ENCODE results near the gene UCN3.
A peak's percentile ranks its signal among the peaks of the same experiment; 100 is the strongest.

Gene UCN3, protein sequence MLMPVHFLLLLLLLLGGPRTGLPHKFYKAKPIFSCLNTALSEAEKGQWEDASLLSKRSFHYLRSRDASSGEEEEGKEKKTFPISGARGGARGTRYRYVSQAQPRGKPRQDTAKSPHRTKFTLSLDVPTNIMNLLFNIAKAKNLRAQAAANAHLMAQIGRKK

DNA sequence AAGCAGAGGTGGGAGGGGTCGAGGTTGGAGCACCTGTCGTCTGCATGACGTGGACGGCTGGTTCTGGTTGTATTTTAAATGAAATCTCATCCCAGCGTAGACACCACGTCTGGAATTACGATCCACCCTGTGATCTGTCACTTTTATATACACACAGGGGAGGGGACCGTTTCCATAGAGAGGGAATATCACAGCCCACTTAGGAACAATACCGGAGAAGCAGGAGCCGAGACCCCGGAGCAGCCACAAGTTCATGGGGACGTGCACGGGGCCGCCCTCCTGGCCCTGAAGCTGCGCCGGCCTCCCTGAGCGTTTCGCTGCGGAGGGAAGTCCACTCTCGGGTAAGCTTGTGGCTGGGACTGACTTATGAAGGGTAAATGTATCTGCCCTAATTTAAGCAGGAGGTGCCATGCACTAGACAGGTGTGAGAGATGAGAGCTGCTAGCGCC is at the start of gene UCN3:
Gene UCN3, plus strand, starts transcription at position 77 of the 449 bp plus-strand sequence. CDS start 8,755 bp downstream, outside the sequence.
- no peak for DNase-seq

DNA sequence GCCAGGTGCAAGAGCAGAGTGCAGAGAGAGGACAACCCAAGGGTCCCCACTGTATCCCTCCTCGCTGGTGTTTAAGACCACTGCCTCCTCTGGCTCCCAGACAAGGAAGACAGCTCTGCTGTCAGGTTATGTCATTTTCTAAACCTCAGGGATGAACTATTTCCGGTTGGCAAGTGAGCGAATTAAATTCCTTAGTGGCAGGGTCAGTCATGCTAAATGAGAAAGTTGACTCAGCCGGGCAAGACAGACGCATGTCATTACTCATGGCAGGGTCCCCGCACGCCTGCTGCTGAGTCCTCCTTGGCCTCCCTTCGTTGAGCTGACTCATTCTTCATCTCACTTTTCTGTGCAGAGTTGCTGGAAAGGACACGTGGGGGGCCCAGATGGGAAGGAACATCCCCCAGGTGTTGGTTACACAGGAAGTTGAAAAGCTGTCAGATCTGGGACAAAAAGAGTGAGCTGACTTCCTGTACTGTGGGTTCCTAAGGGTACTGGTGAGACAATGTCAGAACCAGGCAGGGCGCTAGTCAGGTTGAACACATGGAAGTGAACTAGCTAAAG is 47.1 kb upstream of the UCN3 start:
- no peak for DNase-seq

DNA sequence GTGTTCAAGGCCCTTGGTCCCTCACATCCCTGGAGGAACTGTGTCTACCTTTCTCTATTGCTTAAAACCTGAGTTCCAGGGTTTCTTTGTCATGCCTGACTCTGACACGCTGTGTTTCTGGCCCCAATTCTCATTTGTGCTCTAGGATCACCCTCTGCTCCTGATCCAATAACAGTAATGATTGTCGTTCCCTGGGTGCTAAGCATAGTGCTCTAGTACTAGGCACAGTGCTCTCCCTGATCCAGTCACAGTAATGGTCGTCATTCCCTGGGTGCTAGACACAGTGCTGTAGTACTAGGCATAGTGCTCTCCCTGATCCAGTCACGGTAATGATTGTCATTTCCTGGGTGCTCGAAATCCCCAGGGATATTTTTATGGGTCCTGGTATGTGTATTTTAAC is 46.6 kb upstream of the UCN3 start:
- no peak for DNase-seq

DNA sequence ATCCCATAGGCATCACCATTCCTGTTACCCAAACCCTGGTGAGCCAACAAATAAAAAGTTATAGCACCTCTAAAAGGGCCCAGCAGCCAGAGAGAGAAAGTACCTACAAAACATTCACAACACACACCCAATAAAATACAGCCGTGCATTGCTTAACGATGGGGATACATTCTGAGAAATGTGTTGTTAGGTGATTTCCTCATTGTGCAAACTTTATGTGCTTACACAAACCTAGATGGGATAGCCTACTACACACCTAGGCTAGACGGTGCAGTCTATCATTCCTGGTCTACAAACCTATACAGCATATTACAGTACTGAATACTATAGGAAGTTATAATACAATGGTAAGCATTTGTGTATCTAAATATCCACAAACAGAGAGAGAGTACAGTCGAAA is 44.9 kb upstream of the UCN3 start:
- DNase-seq, result no peak

DNA sequence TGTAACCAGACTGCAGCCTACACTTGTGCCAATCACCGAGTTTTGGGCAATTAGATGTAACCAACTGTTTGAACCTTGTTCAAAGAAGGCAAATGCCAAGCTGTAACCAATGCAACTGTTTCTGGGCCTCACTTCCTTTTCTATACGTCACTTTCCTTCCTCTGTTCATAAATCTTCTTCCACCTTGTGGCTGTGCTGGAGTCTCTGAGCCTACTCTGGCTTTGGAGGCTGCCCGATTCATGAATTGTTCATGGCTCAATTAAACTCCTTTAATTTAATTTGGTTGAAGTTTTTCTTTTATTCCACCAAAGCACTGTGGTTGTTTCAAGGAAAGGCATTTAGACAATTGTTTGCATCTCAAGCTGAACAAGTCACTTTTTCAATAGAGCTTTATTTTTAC is 43.5 kb upstream of the UCN3 start:
- DNase-seq, result no peak

DNA sequence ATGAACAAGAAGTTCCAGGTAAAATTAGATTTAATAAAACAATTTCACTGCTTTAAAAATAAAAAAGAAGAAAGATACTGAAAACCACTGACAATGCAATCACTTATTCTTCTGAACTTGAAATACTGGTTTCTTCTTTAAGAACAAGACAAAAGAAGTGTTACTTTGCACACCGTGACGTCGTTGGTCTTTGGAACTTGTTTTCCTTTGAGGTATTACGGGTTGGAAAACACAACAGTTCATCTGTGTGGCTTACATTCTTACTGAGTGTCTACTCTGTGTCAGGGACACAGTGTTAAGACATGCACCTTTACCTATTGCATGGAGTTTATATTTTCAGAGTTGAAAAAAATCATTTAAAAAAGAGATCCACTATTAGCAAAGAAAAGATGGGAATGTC is 41.3 kb upstream of the UCN3 start:
- no peak for DNase-seq

DNA sequence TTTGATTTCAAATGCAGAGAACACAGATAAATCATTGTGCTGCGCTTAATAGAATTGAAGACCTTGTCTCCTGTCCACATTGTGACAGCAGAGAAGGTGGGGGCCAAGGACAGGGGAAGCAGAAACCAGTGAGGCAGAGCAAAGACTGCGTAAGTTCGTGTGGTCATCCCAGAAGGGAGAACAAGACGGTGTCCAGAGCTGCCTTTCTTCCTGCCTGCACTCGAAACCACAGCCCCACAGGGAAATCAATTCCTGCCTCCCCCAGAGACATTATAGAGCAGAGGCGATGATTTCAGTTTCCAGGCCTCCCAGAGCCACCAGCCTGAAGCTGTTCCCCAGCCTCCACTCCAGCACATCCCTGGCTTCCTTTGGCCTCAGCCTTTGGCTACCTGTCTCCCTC is 39.7 kb upstream of the UCN3 start:
- no peak for DNase-seq

DNA sequence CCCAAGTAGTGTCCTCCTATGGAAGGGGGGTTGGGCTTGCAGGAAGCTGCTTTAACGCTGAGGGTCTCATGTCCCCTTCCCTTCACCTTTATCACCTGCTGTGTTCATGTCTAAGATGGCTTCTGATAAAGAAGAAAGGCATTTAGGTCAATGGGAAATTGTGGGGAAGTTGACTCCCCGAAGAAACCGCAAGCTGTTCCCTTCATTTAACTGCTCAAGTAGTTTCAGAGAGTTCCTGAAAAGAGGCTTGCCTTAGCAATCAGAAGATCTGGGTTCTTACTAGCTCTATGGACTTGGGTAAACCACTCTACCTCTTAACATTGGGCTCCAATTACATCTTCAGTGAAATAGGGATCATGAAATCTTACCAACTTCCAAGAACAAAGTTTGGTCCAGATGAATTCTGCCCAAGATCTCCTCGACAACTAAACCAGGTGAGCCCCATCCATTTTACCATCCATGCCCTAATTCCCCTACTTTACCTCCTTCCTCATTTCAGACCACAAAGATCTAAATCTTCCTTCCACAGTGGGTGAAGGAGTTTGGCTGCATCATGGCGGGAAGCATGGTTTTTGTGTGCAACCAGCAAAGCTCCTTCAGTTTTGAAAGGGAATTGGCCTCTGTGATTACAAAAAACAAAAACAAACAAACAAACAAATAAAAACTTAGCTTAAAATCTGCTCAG is 30.4 kb upstream of the UCN3 start:
- no peak for DNase-seq

DNA sequence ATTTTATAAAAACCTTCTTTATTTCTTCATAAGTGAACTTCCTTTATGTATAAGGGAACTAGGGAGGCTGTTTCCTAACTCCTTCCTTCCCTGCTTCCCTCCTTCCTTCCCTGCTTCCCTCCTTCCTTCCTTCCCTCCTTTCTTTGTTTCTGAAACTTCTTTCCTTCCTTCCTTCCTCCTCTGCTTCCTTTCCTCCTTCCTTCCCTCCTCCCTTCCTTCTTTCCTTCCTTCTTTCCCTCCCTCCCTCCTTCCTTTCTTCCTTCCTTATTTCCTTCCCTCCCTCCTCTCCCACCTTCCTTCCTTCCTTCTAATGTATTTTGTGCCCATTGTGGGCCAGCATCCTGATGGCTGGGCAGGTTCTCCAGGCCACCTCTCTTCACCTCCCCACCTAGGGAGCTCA is 26.8 kb upstream of the UCN3 start:
- no peak for DNase-seq

DNA sequence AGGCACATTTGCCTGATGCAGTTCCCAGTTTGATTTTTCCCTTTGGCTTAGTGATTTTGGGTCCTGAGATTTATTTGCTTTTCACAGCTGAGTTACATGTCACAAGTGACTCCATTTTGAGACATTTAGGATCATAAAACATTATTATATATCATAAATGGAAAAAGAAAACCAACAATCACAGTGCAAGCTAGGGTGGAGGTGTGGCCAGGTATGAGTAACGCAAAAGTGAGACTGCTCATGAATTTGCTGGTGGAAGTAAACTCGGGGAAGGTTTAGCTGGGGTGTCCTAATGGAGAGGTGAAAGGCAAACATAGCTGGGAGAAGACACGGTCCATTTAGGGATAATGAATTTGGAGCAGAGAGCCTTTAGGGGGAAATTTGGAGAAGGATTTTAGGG is 21.7 kb upstream of the UCN3 start:
- DNase-seq, result no peak

DNA sequence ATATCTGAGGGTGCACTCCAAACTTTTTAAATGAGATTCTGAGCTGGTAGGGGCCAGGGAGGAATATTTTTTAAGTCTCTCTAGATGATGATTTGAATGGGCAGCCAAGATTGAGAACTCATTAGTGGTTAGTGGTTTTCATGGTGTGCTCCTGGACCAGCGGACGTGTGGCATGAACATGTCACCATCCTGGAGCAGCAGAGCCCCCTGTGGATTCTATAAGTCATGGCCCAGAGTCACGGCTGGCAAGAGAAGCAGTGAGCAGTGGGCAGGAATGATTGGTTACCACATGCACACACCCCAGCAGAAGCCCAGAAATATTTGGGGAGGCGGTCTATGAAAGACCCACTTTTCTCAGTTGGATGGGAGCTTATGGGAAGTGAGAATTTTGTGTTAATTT is 21.2 kb upstream of the UCN3 start:
- peak; percentile 60 for DNase-seq

DNA sequence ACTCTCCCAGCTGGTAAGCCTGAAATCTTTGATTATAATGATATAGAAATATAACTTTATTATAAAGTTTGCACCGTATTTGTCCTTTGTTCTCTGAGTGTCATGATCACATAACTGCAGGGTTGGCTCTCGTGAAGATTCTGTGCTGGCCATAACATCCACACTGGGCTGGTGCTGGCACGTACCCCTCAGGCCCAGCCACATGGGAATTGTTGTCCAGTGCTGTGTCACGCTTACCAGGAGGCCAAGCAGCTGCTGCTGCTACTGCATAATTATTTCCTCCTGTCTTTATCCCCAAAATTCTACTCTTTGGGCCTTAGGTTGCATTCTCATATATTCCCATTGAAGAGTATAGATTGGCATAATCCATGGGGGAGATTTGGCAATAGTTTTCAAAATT is 20.8 kb upstream of the UCN3 start:
- DNase-seq, result no peak

DNA sequence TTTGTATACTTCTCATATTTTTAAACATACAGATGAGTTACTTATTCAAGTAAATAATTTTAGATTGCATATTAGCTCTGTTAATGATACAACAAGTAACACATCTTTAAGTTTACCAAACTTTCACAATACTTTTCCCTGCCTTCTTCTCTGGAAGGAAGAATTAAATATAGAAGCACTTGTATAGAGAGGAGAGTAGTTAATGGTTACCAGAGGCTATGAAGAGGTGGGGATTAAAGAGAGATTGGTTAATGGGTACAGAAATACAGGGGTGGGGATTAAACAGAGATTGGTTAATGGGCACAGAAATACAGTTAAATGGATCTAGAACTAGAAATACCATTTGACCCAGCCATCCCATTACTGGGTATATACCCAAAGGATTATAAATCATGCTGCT is 20.0 kb upstream of the UCN3 start:
- DNase-seq, result no peak

DNA sequence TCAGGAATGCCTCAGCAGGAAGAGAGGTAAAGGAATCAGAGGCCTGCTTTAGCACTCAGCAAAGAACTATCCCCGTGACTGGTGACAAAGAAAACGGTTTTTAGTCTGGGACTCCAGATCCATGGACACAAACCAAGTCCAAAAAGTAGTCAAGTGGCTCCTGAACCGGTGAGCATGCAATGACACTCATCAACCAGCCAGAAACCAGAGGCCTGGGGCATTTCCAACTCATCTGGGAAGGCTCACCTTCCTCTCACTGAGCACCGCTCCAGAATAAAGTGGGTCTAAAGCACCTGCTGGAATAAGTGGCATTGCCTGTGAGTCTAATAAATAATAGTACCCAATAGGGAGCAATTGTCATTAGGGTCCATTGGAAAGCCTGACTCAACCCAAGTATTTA is 17.9 kb upstream of the UCN3 start:
- no peak for DNase-seq

DNA sequence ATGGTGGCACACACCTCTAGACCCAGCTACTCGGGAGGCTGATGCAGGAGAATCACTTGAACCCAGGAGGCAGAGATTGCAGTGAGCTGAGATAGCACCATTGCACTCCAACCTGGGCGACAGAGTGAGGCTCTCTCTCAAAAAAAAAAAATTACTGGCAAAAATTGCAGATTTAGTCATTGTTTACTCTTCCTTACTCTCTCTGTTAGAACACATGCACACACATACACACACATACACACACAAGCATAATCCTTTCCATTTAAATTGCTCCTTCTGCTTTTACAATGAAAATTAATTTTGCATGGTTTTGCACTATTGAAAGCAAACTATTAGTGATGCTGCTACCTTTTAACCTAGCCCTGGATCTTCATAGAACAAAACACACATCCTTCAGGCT is 15.4 kb upstream of the UCN3 start:
- no peak for DNase-seq

DNA sequence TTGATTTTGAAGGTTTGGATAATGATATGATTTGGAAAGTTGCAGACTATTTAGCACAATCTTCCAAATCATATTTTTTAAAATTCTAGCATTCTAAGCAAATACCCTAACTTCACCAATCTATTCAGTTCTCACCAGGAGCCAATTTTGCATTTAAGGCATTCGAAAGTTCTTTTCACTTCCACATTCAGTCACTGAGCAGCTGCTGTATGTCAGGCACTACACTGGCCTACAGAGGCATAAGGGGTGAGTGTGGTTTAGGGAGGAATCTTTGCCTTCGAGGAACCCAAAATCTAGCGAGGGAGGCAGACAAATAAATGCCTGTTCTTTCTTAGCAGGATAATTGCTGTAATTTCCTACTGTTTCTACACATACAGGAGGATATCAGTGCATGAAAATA is 10.7 kb upstream of the UCN3 start:
- DNase-seq, result no peak

DNA sequence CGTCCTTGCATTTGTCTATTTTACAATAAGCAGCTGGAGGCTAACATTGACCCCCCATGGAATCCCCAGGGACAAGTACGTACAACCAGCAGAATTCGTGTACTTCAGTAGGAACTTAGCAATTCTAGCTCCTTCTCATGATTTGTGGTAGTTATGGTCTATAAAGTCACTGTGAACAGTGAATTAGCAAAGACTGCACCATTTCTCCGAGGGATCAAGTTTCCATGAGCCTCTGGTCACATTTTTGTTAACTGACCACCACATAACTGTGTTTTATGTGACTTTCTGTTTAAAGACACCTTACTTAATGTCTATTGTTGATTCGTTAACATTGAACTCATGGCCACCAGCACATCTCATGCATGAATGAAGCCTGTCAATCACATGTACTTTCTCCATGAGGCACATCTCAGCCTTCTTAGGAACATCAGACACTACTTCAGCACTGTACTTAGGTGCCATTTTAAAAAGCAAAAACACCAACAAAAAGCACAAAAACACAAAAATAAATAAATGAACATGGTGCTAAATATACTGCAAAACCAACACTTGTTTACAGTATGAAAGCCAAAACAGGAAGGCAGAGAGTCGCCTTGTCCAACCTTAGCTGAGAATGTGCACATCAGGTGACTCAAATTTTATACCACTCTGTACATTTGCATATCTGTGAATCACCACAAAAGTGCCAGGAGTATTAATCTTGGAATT is 9.0 kb upstream of the UCN3 start:
- no peak for DNase-seq

DNA sequence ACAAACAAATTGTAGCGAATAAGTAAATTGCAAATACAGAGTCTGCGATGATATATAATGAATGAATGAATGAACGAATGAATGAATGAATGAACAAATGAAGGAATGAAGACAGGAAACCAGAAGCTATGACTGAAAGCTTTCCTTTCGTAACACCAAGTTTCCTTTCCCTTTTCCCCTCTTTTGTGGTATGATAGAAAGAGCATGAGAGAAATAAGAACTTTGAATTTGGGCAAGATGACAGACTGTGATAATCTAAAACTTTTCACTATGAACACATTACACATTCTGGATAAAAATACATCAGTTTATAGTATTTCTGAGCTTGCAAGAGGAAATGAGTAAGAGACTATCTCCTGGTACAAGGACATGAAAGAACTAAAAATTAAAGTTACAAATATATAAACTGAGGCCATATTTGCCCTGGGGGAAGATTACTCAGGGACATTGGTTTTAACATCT is 8.4 kb upstream of the UCN3 start:
- no peak for DNase-seq

DNA sequence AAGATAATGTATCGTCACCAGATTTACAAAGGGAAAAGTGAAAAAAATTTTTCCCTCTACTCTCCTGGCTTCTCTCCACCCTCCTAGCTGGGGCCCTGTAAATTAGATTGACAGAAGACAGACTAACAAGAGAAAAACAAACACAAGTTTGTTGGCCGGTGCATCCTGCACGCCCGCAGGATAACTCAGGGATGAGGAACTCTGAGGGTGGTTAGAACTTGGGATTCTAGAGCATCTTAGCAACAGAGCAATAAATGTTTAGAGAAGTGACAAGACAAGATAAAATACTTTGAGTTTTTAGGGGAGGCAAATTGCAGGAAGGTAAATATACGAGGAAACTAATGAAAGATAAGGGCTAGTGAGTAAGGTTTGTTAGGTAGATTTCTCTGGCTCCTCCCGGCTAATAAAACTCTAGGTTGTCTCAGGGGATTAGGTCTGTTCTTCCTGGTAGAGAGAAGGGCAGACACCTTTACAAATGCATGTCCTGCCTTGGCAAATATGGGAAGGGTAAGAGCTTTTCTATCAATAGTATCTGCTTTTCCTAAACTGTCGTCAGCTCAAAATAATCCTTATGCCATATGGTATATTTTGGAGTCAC is 4.3 kb upstream of the UCN3 start:
- no peak for DNase-seq

DNA sequence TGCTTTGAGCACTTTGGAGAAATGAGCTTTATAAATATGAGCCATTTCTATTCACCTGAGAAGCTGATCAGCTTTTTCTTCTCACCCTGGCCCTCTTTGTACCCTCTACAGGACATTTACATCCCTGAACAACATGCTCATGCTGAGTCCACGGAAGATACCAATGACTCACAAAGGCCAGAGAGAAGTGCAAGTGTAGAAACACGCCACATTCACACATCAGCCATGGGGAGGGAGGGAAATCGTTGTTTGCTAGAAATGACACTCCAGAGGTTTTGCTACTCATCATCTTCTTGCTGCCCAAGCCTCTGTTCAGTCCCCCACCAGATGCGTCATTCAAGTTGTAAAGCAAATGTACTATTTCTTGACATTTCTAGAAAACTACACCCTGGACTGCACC is 2.8 kb upstream of the UCN3 start:
- DNase-seq, result no peak

DNA sequence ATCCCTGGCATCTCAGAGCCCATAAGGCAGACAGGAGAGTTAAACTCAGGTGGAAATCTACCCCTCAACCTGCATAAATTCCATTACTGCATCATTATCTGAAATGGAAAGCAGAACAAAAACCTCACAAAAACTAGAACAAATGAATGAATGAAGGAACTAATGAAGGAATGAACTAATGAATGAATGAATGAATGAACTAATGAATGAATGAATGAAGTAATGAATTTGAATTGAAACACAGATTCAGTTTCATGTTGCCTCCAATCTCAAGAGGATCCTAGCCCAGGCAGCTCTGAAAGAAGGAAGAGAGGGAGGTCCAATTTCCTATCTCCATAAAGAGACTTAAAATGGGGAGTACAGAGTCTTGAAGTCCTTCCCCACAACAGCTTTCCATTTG is 1.9 kb upstream of the UCN3 start:
- DNase-seq, result no peak

DNA sequence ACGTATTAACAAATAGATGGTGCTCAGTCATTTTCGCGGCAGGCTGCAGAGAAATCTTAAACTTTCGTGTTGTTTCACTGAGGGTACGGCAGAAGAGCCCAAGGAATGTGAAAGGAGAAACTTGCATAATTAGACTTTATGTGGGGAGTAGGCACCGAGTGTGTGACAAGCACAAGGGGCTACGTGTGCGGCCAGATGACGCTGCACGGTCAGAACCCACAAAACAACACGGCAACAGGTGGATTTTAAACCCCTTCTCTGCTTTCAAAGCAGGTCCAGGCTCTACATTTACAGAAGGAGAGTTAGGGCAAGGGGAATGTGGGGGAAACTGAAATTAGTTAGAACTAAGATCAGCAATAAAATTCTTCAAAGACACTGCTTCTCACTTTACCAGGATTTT is 392 bp upstream of the UCN3 start:
- DNase-seq, result no peak

DNA sequence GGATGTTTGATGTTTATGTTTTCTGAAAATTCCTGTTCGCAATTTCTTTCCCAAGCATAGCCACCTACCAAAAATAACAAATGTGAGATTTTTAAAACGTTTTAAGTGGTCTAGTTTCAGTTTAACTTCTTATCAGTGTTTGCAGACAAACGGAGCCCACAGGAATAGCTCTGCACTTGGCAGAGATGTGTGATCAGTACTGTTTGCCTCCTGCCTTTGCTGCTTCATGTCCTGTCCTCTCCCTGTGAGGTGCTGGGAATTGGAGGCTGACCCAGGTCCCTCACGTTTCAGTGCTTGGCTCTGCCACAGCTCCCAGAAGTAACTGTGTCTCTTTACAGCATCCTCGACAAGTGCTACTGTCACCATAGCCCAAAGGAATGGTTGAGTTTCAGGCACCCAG is 1.2 kb downstream of the UCN3 start:
- DNase-seq, result peak; percentile 58
